GM18498 (cell line): ENCODE data around the gene OR10H4.
"Not testable (repeated sequence)": the region's sequence is repeated elsewhere in the genome, so short reads cannot be mapped to it uniquely, and the experiment has no call there.

Source experiments
- ATAC-seq: cut with Tn5 transposase; IDR thresholded peaks from one replicate; pipeline ENCODE4 v1.9.1; 2021; ENCODE audit warnings: mild to moderate bottlenecking, moderate library complexity; ENCODE audit not compliant: unreplicated experiment

Gene OR10H4, protein sequence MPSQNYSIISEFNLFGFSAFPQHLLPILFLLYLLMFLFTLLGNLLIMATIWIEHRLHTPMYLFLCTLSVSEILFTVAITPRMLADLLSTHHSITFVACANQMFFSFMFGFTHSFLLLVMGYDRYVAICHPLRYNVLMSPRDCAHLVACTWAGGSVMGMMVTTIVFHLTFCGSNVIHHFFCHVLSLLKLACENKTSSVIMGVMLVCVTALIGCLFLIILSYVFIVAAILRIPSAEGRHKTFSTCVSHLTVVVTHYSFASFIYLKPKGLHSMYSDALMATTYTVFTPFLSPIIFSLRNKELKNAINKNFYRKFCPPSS

DNA sequence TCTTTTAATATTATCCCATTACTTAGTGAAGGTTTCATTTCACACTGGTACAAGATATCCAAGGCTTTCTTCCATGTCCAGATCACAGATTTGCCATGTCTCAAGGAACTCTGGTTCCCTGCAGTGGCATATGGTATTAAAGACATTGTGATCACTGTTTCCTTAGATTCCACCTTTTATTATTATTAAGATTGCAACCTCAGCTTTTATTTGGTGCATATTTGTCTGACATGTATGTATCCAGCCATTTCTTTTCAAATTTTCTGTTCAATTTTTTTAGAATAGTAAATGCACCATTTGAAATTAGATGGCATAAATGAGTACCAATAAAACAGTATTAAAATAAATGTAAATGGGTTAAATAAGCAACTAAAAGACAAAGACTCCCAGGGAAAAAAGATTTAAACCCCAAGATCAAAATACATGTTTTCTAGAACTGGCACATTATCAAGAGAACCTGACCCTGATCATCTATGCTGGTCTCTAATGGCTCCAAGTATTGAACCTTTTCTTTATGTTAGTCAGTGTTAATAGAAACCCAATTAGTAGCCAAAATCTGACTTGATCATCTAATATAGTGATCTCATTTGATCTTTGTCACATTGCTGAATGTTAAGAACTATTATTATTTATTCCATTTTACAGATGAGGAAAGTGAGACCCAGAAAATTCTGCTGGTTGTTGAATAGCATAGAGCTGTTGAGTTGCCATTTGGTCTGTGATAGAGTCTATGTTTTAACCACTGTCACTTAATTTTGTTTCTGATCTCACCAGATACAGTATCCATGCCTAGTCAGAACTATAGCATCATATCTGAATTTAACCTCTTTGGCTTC is at the start of gene OR10H4:
Gene OR10H4, plus strand, starts transcription at position 786 of the 836 bp plus-strand sequence. Its CDS starts 0 bp downstream, at position 786.
- no peak for ATAC-seq

GRCh38 chr19:15899561-15899960 is 49.2 kb upstream of the OR10H4 start:
- not testable (repeated sequence) for ATAC-seq

GRCh38 chr19:15900032-15900431 is 48.8 kb upstream of the OR10H4 start:
- not testable (repeated sequence) for ATAC-seq

DNA sequence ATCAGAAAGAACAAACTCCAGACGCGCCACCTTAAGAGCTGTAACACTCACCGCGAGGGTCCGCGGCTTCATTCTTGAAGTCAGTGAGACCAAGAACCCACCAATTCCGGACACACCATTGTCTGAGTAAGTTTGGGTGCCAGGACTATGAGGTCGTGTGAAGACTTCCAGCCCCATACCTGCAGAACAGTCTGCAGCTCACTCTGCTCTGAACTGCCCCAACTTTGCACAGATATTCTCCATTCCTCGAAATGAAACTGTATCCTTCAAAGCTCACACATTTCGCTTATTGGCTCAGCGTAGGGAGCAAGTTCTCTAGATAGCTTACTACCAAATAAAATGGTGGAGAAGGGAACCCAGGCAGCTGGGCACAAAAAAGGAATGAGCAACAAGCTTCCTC is 48.3 kb upstream of the OR10H4 start:
- ATAC-seq = no peak

DNA sequence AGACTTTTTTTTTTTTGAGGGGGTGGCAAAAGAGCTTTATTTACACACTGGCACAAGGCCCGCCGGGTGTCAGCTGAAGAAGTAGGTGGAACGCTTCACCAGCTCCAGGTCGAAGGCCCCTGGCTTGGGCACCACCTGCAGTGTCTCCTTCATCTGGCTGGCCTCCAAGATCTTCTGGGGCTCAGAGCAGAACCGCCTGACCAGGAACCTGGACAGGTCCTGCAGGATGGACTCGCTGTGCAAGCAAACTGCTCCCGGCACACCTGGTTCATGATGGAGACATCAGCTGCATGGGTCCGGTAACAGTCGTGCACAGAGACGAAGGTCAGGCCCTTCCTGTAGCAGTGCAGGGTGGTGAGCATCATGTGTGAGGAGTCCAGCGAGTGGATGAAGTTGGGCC is 46.6 kb upstream of the OR10H4 start:
- no peak for ATAC-seq

GRCh38 chr19:15902898-15903297 is 45.9 kb upstream of the OR10H4 start:
- ATAC-seq = not testable (repeated sequence)

DNA sequence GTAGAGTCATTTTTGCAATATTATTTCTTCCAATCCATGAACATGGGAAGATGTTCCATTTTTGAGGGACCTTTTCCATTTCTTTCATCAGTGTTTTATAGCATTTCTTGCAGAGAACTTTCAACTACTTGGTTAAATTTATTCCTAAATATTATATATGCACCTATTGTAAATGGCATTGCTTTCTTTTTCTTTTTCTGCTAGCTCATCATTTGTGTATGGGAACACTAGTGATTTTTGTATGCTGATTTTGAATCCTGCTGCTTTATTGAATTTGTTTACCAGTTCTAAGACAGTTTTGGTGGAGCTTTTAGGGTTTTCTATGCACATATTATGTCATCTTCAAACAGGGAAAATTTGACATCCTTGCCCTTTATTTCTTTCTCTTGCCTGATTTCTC is 43.8 kb upstream of the OR10H4 start:
- ATAC-seq = no peak

- ATAC-seq = no peak
These were observed 37.1 kb upstream of the OR10H4 start for GRCh38 chr19:15911599-15912235.

GRCh38 chr19:15913384-15913783 is 35.4 kb upstream of the OR10H4 start:
- no peak for ATAC-seq

DNA sequence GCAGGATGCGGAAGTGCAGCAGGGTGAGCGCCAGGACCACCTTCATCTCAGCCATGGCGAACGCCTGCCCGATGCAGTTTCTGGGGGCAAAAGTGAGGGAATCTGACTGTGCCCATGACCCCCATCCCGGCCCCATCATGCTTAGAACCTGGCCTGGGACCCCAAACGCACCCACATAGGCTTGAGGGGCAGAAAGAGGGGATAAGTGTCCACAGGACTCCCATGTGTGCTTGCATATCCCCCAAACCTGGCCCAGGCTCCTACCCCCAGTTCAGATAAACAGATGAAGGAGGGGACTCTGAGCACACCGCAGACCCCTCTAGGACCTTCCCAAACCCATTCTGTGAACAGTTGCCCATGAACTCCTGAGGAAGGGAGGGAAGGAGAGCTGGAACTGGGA is 35.0 kb upstream of the OR10H4 start:
- ATAC-seq = no peak

GRCh38 chr19:15915109-15915508 is 33.7 kb upstream of the OR10H4 start:
- no peak for ATAC-seq

DNA sequence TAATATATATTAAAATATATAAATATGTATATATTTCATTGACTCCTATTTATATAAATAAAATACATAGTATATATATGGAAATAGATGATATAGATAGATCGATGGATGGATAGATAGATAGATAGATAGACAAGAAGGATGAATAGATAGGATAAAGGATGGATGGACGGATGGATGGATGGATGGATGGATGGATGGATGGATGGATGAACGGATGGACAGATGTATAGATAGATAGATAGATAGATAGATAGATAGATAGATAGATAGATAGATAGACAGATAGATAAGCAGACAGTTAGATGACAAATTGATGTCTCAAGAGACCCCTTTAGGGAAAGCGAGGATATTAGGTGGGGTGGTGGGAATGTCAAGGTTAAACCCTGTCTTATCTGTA is 29.6 kb upstream of the OR10H4 start:
- no peak for ATAC-seq

- ATAC-seq = no peak
These were observed 26.8 kb upstream of the OR10H4 start for GRCh38 chr19:15922021-15922420.

GRCh38 chr19:15923702-15924101 is 25.1 kb upstream of the OR10H4 start:
- ATAC-seq = no peak

- ATAC-seq = no peak
These were observed 22.3 kb upstream of the OR10H4 start for GRCh38 chr19:15926484-15926883.

- ATAC-seq = no peak
These were observed 20.5 kb upstream of the OR10H4 start for GRCh38 chr19:15928321-15928720.

DNA sequence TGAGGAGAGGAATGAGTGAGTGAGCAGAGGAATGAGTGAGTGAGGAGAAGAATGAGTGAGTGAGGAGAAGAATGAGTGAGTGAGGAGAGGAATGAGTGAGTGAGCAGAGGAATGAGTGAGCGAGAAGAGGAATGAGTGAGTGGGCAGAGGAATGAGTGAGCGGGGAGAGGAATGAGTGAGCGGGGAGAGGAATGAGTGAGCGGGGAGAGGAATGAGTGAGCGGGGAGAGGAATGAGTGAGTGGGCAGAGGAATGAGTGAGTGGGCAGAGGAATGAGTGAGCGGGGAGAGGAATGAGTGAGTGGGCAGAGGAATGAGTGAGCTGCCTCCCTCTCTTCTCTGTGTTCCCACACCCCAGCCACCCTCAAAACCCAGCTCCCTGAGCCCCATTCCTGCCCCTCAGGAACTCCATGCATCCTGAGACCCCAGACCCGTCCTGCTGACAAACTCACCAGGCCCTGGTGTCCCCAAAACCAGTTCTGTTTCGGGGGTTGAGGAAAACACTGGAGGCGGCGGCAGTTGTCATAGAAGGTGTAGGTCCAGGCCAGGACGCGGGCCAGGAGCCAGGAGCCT is 15.0 kb upstream of the OR10H4 start:
- ATAC-seq = not testable (repeated sequence)

GRCh38 chr19:15934332-15935078 is 14.3 kb upstream of the OR10H4 start, which contains the start of gene CYP4F11:
TSS of gene CYP4F11 (minus strand) at chr19:15934529. CDS start at chr19:15934408, 121 bp downstream.
- no peak for ATAC-seq

- ATAC-seq = no peak
These were observed 13.6 kb upstream of the OR10H4 start for GRCh38 chr19:15935167-15935702.

DNA sequence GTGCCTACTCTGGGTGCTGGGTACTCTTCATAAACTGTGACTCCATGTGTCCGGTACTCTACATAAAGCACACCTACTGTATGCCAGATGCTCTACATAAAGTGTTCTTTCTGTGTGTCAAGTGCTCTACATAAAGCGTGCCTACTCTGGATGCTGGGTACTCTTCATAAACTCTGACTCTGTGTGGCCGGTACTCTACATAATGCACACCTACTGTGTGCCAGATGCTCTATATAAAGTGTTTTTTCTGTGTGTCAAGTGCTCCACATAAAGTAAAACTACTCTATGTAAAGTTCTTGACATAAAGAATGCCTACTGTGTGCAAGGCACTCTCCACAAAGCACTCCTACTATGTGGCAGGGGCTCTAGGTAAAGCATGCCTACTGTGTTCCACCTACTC is 12.6 kb upstream of the OR10H4 start:
- no peak for ATAC-seq
